Activated T-helper 1 cell treated with anti-CD3 and anti-CD28 coated beads, Interleukin-12 subunit alpha, Interleukin-12 subunit beta, Interleukin-2, Interleukin-4 antibody, amounts not matched to agents 30 ng/mL and 10 ng/mL and 1 ng/mL, durations not matched to agents 14 hours and 24 hours and 36 hours (primary cell): ENCODE data around the gene TBX5. TPM values are rescaled to one million over a fixed set of nuclear protein-coding genes. Genes with fewer than 3 reads are reported as not detected.

ENCODE experiments used
- DNase-seq: peaks from one replicate; pipeline ENCODE4 v3.0.0; 2021; ENCODE audit warnings: low spot score
- H3K27ac Mint-ChIP-seq: one replicate; pipeline ENCODE4 v1.8.0; 2021; ENCODE audit warnings: mild to moderate bottlenecking, mixed read lengths
- H3K27me3 Mint-ChIP-seq: one replicate; pipeline ENCODE4 v1.8.0; 2022; ENCODE audit warnings: mild to moderate bottlenecking, moderate library complexity, mixed read lengths; ENCODE audit not compliant: insufficient read depth
- H3K36me3 Mint-ChIP-seq: one replicate; pipeline ENCODE4 v1.8.0; 2021; ENCODE audit warnings: low read depth, mixed read lengths
- H3K4me1 Mint-ChIP-seq: one replicate; pipeline ENCODE4 v1.8.0; 2021; ENCODE audit warnings: low read depth, mixed read lengths
- H3K4me3 Mint-ChIP-seq: one replicate; pipeline ENCODE4 v1.8.0; 2021; ENCODE audit warnings: mild to moderate bottlenecking, moderate library complexity, mixed read lengths
- H3K9me3 Mint-ChIP-seq: one replicate; pipeline ENCODE4 v1.8.0; 2021; ENCODE audit warnings: mixed read lengths
- intact Hi-C: fragments of 100-400 bp; cut with micrococcal nuclease; formaldehyde crosslinking; loops from one replicate; pipeline ENCODE4 v1.15.1; 2024
- total RNA-seq: library from RNA; stranded (reverse); gene quantifications from 2 replicates; pipeline ENCODE4 v1.2.3, GENCODE V29; 2022

TBX5 gene
- not detected in 2 replicates for total RNA-seq

- Mint-ChIP-seq H3K4me3 (no peak within 1 kb of the TSS), H3K27ac (peak within 1 kb of the TSS; percentile 38), H3K36me3 (peaks cover 3% of the 10 kb centered on the region), H3K9me3 (no peaks in the 10 kb centered on the region), H3K4me1 (peaks cover 9% of the 10 kb centered on the region), H3K27me3 (peaks cover 92% of the 10 kb centered on the region)
- intact Hi-C loops: loop anchor here (2.0 to 5.0 kb wide), 3 partner anchors 35 to 928 kb away; partner anchors contain the start of gene TBX3
- no peak for DNase-seq
These were observed at the start of gene TBX5 for GRCh38 chr12:114405519-114406271. TSS of gene TBX5 (minus strand) at chr12:114406144. CDS start at chr12:114403898, 2,246 bp downstream.

- Mint-ChIP-seq H3K4me1 (no peaks in the 10 kb centered on the region), H3K4me3 (no peak overlapping the region), H3K27ac (no peak overlapping the region), H3K9me3 (no peaks in the 10 kb centered on the region), H3K27me3 (peaks cover 49% of the 10 kb centered on the region), H3K36me3 (no peaks in the 10 kb centered on the region)
- no peak for DNase-seq
- intact Hi-C loops: no loop called here
These were observed 45.7 kb upstream of the TBX5 start for GRCh38 chr12:114451657-114452056.

DNA sequence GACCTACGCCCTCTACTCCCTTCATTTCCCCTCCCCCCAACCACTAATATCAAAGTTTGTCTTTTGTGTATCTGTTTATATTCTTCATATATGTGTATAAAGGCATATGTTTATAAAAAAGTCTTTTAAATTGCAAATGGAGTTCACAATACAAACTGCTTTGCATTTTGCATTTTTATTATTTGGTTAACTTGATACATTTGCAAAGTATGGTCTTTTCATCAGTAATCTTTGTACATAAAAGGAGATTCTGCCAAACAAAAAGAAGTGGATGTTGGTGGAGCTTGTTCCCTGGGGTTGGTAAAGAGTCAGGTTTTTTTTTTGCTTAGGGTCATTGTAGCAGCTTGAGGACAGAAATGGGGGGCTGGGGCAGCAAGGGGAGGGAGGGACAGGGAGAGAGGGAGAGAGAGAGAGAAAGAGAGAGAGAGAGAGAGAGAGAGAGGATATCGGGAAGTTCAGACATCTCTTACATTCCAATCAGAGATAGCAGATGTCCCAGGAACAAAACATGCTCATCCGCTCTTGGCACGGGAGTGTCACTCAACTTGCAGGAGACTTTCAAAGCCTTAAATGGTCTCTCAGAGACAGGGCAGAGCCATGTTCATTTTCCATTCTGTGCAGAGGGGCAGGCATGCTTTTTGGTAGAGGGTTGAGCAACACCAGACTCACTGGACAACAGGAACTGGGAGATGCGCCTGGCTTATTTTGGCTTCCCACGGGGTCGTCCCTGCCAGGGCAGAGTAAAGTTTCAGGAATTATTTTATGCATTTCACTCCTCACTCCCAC, 44.8 kb upstream of the TBX5 start:
- H3K36me3 Mint-ChIP-seq: no peaks in the 10 kb centered on the region
- intact Hi-C loops: no loop called here
- H3K9me3 Mint-ChIP-seq: no peaks in the 10 kb centered on the region
- peaks cover 58% of the 10 kb centered on the region for H3K27me3 Mint-ChIP-seq
- no peak for DNase-seq
- H3K4me1 Mint-ChIP-seq: no peaks in the 10 kb centered on the region
- no peak overlapping the region for H3K4me3 Mint-ChIP-seq
- no peak overlapping the region for H3K27ac Mint-ChIP-seq

GRCh38 chr12:114450019-114450418, 44.1 kb upstream of the TBX5 start:
- no peaks in the 10 kb centered on the region for H3K36me3 Mint-ChIP-seq
- no peaks in the 10 kb centered on the region for H3K4me1 Mint-ChIP-seq
- intact Hi-C loops: no loop called here
- no peak for DNase-seq
- no peak overlapping the region for H3K4me3 Mint-ChIP-seq
- H3K27ac Mint-ChIP-seq: no peak overlapping the region
- H3K9me3 Mint-ChIP-seq: no peaks in the 10 kb centered on the region
- H3K27me3 Mint-ChIP-seq: peaks cover 63% of the 10 kb centered on the region

DNA sequence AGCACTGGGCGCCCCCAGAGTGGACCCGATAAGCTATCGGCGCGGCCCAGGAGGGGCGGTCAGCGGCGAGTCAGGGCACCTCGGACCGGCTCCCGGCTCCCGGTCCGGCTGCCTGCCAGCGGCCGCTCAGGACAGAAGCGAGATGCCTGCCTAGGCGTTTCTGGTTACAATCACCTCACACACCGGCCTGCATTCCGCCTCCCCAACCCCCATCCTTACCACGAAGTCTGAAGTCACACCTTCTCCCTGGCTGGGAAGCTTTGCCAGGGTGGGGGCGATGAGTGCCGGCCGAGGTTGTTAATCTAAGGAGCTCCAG, 42.6 kb upstream of the TBX5 start:
- peaks cover 70% of the 10 kb centered on the region for H3K27me3 Mint-ChIP-seq
- H3K36me3 Mint-ChIP-seq: no peaks in the 10 kb centered on the region
- H3K4me1 Mint-ChIP-seq: no peaks in the 10 kb centered on the region
- H3K9me3 Mint-ChIP-seq: no peaks in the 10 kb centered on the region
- DNase-seq: no peak
- H3K4me3 Mint-ChIP-seq: no peak overlapping the region
- intact Hi-C loops: no loop called here
- no peak overlapping the region for H3K27ac Mint-ChIP-seq

- H3K4me3 Mint-ChIP-seq: no peak overlapping the region
- no peaks in the 10 kb centered on the region for H3K9me3 Mint-ChIP-seq
- no peak overlapping the region for H3K27ac Mint-ChIP-seq
- H3K36me3 Mint-ChIP-seq: no peaks in the 10 kb centered on the region
- no peaks in the 10 kb centered on the region for H3K4me1 Mint-ChIP-seq
- peaks cover 72% of the 10 kb centered on the region for H3K27me3 Mint-ChIP-seq
- intact Hi-C loops: no loop called here
- DNase-seq: no peak
These were observed 42.1 kb upstream of the TBX5 start for GRCh38 chr12:114447799-114448617.

GRCh38 chr12:114447274-114447716, 41.4 kb upstream of the TBX5 start:
- DNase-seq: no peak
- H3K36me3 Mint-ChIP-seq: no peaks in the 10 kb centered on the region
- intact Hi-C loops: no loop called here
- H3K27me3 Mint-ChIP-seq: peaks cover 76% of the 10 kb centered on the region
- H3K4me3 Mint-ChIP-seq: no peak overlapping the region
- H3K27ac Mint-ChIP-seq: no peak overlapping the region
- no peaks in the 10 kb centered on the region for H3K4me1 Mint-ChIP-seq
- no peaks in the 10 kb centered on the region for H3K9me3 Mint-ChIP-seq

GRCh38 chr12:114445401-114446323, 39.7 kb upstream of the TBX5 start:
- Mint-ChIP-seq H3K4me1 (no peaks in the 10 kb centered on the region), H3K27me3 (peaks cover 79% of the 10 kb centered on the region), H3K4me3 (no peak overlapping the region), H3K36me3 (no peaks in the 10 kb centered on the region), H3K9me3 (no peaks in the 10 kb centered on the region), H3K27ac (no peak overlapping the region)
- no peak for DNase-seq
- intact Hi-C loops: no loop called here

GRCh38 chr12:114444422-114445279, 38.7 kb upstream of the TBX5 start:
- no peaks in the 10 kb centered on the region for H3K36me3 Mint-ChIP-seq
- no peak overlapping the region for H3K4me3 Mint-ChIP-seq
- intact Hi-C loops: loop anchor here (5.0 kb wide), 4 partner anchors 223 to 972 kb away; partner anchors contain the start of genes LHX5 and TBX3
- H3K27me3 Mint-ChIP-seq: peaks cover 78% of the 10 kb centered on the region
- no peaks in the 10 kb centered on the region for H3K9me3 Mint-ChIP-seq
- no peak overlapping the region for H3K27ac Mint-ChIP-seq
- no peak for DNase-seq
- H3K4me1 Mint-ChIP-seq: no peaks in the 10 kb centered on the region

GRCh38 chr12:114443607-114444421, 37.9 kb upstream of the TBX5 start:
- Mint-ChIP-seq H3K27ac (no peak overlapping the region), H3K9me3 (no peaks in the 10 kb centered on the region), H3K27me3 (peaks cover 76% of the 10 kb centered on the region), H3K36me3 (no peaks in the 10 kb centered on the region), H3K4me1 (no peaks in the 10 kb centered on the region), H3K4me3 (no peak overlapping the region)
- DNase-seq: no peak
- intact Hi-C loops: loop anchor here (5.0 kb wide), 4 partner anchors 223 to 972 kb away; partner anchors contain the start of genes LHX5 and TBX3

DNA sequence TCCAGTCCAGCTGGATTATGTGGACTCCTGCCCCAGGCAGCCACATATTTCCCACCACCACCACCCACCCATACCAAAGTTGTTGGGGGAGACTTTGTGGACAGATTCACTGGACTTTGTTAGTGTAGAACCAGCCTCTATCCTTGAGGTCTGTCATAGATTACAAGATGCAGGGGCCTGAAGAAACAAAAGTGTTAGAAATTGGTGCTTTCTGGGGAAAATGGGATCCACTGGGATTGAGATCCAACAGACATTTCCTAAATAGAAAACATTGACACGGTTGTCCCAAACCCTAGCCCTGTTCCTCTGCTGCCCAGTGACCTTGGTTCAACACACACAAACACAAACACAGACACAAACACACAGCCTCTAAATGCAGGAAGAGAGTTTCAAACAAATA, 36.6 kb upstream of the TBX5 start:
- intact Hi-C loops: loop anchor here (5.0 kb wide), 4 partner anchors 225 to 970 kb away; partner anchors contain the start of genes LHX5 and TBX3

More for the DNA sequence above, 36.6 kb upstream of the TBX5 start:
- no peak overlapping the region for H3K27ac Mint-ChIP-seq
- no peaks in the 10 kb centered on the region for H3K4me1 Mint-ChIP-seq
- no peaks in the 10 kb centered on the region for H3K36me3 Mint-ChIP-seq
- H3K27me3 Mint-ChIP-seq: peaks cover 80% of the 10 kb centered on the region
- no peak for DNase-seq
- no peaks in the 10 kb centered on the region for H3K9me3 Mint-ChIP-seq
- H3K4me3 Mint-ChIP-seq: no peak overlapping the region
